B cell (primary cell): ENCODE data around the gene NXPH2.

Experiments used
- EZH2 ChIP-seq: IDR thresholded peaks from 2 replicates; pipeline ENCODE4 v1.6.1; 2012; ENCODE audit warnings: borderline replicate concordance, low read depth, mild to moderate bottlenecking, moderate library complexity, low read length; ENCODE audit not compliant: insufficient read depth, poor library complexity, severe bottlenecking
- TF ChIP-seq, protein P1 (sequence below): fragments of 200-600 bp; IDR thresholded peaks from one replicate; pipeline ENCODE4 v1.8.0; 2022; ENCODE audit warnings: antibody characterized with exemption, mild to moderate bottlenecking

DNA sequence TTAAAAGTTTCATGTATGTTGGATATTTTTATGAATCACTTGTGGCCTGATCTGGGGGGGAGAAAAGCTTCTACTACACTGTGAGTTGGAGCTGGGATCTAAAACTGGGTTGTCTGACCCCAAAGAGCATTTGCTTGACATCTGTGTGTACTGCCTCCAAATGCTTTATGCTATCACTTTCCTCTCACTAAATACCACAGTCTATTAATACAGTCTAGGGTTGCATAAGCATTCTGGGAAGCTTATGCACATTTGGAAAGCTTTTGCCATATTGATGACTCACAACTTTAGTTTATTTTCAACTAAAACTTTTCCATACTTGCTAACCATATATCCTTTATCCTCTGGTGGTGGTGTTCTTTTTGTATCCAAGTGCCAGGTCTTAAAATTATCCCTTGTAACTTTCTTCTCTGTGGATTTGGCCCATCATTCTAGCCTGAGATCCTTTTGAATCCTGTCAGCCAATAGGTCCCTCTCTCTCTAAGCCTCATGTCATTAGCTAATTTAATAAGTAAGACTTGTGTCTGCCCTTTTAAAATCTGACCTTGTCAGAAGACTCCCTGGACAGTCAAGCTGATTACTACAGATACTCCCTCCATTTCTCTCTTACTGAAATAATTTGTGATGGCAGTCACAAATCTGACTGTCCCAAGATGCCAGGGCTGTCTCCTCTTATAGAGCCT, 72.7 kb downstream of the NXPH2 start:
- TF ChIP-seq EZH2 = no peak
- TF ChIP-seq, protein P1, sequence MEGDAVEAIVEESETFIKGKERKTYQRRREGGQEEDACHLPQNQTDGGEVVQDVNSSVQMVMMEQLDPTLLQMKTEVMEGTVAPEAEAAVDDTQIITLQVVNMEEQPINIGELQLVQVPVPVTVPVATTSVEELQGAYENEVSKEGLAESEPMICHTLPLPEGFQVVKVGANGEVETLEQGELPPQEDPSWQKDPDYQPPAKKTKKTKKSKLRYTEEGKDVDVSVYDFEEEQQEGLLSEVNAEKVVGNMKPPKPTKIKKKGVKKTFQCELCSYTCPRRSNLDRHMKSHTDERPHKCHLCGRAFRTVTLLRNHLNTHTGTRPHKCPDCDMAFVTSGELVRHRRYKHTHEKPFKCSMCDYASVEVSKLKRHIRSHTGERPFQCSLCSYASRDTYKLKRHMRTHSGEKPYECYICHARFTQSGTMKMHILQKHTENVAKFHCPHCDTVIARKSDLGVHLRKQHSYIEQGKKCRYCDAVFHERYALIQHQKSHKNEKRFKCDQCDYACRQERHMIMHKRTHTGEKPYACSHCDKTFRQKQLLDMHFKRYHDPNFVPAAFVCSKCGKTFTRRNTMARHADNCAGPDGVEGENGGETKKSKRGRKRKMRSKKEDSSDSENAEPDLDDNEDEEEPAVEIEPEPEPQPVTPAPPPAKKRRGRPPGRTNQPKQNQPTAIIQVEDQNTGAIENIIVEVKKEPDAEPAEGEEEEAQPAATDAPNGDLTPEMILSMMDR = no peak
